GM19328 (cell line): ENCODE data around the gene MUSK.
"Not testable (repeated sequence)": the region's sequence is repeated elsewhere in the genome, so short reads cannot be mapped to it uniquely, and the experiment has no call there.

ENCODE experiments used
- ATAC-seq: cut with Tn5 transposase; IDR thresholded peaks from one replicate; pipeline ENCODE4 v1.9.1; 2021; ENCODE audit warnings: mild to moderate bottlenecking, moderate library complexity; ENCODE audit not compliant: unreplicated experiment

Gene MUSK

DNA sequence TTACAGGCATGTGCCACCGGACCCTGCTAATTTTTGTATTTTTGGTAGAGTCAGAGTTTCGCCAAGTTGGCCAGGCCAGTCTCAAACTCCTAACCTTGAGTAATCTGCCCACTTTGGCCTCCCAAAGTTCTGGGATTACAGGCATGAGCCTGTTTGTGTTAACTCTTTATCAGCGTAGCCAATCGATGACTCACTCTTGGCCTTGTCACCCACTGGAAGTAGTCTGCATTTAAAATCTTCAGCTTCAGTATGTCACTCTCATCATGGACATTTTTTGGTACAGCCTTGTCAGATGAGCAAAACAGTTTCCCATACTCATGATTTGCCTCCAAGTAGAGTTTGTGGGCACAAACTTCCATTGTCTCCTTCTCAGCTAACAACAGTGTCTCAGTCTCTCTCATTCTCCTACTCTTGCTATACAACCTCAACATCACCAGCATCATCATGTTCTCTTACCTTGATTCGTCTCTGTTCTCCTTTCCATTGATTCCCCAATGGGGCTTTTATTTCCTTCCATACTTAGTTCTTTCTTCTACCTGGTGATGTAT, 22.5 kb downstream of the MUSK start:
- no peak for ATAC-seq

DNA sequence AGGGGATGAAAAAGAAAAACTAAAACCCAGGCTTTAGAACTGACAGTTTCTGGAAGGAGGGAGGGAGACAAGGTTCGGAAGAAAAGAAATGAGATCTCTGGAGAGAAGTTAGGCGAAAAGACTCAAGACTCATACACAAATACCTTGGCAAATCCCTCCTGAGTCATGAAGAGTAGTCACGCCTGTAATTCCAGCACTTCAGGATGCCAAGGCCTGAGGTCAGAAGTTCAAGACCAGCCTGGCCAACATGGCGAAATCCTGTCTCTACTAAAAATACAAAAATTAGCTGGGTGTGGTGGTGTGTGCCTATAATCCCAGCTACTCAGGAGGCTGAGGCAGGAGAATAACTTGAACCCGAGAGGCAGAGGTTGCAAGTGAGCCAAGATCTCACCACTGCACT, 27.3 kb downstream of the MUSK start:
- ATAC-seq, result not testable (repeated sequence)

DNA sequence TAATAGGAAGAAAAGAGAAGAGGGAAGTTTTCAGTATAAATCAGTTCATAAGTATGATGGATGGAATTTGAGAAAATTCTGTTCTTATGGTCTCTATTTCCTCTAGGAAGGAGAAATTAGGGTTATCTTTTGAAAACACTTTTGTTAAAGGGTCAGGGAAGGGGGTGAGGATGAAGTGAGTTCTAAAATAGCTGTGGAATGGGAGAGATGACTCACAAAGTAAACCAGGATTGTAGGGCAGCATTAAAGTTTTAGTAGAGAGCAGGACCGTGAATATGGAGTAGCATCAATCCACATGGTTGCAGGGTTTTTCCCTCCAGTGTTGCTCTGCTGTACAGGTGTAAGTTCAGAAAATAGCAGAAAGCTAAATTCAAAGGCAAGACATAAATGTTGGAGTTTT, 32.4 kb downstream of the MUSK start:
- no peak for ATAC-seq

DNA sequence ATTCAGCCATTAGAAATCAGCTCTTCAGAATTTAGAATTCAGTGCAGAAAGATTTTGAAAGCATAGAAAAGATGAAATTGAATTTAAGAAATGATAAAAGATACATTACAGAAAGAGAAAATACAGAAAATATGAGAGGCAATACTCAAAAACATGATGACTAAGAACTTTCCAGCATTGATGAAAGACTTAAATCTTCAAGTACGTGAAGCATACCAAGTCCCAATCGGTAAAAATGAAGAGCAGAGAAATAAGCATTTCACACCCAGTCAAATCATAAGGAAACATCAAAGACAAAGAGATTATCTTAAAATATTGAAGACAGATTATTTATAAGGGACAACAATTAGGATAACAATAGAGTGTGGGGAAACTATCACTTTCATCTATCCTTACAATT, 35.1 kb downstream of the MUSK start:
- ATAC-seq, result no peak

DNA sequence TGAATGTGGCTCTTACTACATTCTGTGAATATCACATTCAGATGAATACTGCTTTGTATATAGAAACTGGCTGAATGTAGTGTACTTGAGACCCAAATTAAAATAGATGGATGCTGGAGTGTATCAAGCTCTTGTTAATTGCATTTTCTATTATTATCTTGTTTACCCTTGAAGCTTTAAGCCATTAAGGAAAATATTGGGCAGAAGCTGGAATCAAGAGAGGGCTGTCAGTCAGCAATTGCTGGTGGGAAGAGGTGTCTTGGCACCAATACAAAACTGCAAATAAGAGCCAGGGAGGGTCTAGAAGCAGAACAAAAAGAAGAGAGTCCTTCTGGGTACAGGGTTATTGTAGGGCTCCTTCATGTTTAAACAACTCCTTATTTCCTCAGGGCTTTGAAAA, 38.8 kb downstream of the MUSK start:
- ATAC-seq, result no peak

DNA sequence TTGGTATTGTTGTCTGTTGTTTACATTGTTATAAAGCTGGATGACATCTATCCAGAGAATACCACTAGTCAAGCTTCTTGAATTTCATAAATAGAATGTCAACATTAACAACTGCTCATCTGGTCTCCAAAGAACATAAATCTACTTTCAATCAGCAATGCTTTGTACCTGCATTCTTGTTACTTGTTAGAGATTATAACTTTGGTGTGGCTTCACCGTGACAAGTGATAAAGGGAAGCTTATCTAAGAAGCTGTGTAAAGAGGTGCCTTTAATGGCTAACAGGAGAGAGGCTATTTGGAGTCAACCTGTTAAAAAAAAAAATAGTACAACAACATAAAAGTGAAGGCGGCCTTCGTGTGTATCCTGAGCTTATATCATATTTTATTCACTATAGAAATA, 41.8 kb downstream of the MUSK start:
- no peak for ATAC-seq

DNA sequence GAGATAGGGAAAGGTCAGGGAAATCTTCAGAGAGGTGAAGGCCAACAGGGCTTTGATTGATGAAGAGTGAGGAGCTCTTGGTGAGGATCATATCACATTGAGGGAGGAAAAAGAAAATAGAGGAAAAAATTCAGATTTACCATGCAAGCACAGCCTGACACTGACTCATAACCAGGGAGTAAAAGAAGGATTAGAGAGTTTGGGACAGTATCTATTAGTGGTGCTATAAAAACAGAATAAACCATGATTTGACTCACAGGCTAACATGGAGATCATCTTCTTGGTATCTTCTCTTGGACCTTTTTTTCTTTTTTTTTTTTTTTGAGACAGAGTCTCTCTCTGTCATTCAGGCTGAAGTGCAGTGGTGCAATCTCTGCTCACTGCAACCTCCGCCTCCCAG, 44.4 kb downstream of the MUSK start:
- no peak for ATAC-seq

DNA sequence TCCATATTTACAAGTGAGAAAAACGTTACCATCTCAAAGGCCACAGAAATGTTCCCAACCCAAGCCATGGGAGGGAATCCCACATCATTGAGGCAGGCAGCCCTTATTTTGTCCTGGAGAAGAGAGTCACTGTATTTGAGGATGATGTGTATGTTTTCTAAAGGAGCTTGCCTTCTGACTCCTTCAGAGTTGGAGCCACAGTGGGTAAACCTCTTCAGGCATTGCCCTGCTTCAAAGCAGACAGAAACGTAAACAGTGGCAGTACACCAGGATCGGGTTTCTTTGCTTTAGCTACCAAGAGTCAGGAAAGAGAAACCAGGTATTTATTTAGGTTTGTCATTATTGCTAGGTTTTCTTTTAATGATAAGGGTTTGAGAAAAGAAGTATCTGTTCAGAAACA, 45.7 kb downstream of the MUSK start:
- no peak for ATAC-seq

DNA sequence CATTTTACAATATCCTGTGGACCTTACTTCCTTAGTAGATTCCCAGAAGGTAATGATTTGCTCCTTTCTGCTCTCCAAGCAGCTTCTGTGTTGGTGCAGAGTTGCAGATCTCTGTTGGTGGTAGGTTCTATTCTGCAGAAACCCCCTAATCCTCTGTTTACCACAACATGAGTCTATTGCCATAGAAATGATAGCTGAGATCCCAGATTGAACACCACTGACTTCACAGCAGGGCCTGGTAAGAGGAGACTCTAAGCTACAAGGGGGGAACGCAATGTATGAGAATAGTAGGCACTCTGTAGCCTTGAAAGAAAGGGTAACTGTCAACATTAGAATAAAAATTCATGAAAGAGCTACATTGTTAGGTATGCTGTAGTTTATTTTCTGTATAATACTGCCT, 59.5 kb downstream of the MUSK start:
- no peak for ATAC-seq

DNA sequence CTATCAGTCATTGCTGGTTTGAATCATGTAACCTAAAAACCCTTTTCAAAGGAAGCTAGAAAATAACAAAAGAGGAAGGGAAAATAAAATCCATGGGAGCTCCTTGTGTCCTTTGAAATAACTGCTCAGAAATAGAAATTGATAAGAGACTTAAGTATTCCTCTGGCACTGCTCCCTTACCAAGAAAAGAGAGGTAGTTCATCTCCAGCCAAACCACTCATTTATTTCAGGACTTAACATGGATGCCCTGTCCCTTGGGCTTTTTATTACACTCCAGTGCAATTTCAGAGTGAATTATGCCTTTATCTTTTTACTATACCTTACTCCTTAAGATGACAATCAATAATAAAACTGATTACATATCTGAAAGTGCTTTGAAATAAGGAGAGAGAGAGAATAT, 61.0 kb downstream of the MUSK start:
- no peak for ATAC-seq

DNA sequence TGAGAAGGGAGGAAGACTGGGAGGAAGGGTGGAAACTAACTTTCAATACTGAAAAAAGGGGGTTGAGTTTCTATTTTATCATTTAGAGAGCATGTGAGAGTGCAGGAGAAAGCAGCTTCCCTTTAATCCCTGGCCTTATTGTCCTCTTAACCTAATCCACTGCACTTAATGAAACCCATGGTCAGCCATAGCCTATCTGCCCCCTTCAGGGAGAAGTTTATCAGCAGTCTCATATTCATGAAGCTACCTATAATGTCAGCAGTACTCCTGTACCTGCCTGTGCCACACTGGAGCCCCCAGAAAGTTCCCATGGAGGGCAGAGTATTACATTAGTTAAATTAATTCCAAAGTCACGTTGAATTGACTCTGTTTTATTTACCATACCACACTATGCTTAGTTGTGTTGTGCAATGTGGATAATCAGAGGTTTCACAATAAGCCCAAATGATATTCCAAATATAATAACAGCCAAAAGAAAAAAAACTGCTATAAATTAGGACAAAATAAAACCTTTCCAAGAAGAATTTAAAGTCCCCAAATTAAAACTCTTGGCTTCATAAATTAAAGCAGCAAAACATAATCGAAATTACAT, 62.9 kb downstream of the MUSK start:
- no peak for ATAC-seq

DNA sequence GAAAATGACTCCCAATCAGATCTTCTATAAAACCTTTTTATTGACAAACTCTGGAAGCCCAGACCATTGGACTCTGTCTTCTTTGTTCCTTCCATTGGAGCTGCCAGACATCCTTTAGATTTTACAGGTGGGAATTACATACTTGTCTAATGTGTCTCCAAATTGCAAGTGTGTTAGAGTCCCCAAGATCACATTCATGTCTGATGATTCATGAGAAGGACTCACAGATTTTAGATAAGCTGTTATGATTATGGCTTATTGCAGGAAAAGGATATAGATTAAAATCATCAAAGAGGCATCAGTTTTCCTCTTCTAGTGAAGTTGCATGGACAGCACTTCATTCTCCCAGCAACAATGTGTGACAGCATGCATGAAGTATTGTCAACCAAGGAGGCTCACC, 70.4 kb downstream of the MUSK start:
- ATAC-seq, result no peak

DNA sequence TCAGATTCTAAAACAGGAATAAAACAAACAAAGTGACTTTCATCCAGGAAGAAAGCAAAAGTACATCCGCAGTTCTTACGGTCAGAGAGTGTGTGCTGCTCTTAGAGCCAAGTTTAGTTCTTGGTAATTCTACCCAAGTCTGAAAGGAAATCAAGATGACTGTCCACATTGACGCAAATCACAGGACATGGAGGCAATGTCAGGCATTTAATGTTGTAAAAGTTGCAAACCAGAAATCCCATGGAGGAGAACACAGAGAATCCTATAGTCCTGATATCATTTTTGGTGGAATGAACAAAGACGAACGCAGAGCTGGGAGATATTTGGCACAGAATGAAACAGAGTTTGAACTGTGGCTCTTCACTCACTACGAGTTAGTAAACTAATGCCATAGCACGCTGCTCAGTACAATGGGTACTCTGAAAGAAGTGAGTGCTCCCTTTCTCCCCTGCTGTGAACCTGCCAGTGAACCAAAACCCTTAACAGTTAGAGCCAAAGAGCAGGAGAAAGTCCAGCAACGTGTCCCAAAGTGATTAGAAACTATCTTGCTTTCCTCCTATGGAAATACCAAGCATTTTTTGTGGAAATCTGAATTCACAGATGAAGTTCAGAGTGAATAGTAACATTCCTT, 74.3 kb downstream of the MUSK start:
- no peak for ATAC-seq

DNA sequence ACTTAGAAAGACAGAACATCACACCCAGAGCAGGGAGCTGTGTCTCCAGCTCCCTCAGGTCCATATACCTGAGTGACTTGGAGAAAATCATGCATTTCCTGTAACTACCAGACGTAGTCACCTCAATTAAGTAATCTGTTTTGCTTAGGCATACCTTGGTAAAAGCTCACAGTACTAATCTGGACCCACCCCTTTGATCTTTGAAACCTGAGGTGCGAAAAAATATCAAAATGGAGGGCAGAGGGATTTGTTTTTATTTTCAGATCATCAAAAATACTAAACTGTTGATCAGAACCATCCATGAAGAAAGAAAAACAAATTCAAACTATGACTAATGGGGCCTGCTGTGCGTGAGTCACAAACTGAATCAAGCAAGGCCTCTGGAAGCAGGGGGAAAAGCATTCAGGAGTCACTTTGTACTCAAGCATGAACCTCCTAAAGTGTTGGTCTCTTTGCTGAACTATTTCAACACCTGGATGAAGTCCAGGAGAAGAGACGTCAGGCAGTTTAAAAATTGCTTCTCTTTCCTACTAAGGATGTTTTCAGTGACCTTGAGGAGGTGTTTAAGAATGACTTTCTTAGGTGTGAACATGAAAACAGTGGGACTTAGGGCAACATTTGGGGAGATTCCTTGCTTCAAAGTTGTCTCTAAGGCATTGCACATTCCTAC, 76.3 kb downstream of the MUSK start:
- ATAC-seq, result no peak

DNA sequence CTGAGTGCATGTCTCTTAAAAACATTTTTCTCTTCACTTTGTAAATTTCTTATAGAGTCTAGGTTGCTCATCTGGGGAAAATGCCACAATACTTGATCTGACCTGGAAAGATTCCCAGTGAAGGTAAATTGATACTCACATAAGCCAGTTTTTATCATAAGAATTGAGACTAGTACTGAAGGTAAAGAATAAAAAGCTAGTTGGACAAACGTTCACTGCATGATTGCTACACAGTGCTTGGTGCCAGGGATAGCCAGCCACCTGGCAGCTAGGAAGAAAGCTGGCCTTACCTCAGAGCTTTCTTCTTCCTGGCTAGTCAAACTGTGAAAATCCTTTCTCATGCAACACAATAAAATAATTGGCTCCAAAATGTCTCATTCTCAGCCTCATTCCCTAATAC, 77.1 kb downstream of the MUSK start:
- no peak for ATAC-seq

DNA sequence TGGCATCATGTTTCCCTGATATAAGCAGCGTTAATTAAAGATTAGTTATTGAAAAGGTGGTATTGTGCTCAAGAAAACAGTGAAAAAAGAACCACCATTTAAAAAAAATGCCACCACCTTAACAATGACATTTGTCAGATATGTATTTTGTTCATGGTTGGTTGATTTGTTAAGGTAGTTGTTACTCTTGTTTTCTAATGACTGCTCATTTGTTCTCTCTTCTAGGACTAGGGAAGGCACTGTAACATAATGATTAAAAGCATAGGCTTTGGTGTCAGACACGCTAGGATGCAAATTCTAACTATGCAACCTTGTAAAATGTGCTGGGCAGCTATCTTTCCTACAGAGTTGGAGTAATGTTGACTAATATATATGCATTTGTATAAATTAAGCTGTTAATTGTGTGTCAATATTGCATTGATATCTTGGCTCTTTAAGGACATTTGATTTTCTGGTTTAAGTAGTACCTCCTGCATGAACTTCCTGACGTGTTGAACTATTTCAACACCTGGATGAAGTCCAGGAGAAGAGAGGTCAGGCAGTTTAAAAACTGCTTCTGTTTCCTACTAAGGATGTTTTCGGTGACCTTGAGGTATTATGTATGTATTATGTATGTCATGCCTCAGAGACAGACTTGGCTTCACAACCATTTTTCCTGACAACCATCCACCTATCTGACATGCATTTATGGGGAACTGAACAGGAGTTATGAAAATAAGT, 77.8 kb downstream of the MUSK start:
- no peak for ATAC-seq

DNA sequence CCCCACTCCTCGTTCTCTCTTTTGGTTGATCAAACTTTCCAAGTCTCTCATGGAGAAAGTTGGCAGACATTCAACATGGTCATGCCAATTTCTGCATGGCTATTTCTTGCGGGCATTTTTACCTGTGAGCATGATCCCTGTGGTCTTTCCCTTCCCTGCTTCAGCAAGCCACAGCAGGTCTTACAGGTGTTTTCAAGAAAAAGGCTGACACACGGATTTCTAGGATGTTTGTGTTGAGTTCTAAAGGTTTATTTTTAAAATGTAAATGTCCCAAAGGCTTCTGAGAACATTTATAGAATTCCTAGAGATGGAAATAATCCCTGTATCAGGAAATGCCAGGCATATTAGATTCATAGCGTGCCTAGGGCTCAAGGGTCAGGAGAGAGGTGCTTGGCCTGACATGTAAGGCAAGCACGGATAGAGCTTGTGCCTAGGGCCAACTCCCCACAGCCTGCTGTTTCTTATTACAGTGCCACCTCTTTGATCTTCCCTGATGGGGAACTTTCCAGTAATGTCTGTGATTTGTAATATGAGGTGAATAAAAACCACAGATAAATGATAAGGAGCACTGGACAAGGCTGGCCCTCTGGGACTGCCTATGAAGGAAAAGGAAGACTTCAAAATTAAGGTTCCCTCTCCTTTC, 79.8 kb downstream of the MUSK start:
- no peak for ATAC-seq

DNA sequence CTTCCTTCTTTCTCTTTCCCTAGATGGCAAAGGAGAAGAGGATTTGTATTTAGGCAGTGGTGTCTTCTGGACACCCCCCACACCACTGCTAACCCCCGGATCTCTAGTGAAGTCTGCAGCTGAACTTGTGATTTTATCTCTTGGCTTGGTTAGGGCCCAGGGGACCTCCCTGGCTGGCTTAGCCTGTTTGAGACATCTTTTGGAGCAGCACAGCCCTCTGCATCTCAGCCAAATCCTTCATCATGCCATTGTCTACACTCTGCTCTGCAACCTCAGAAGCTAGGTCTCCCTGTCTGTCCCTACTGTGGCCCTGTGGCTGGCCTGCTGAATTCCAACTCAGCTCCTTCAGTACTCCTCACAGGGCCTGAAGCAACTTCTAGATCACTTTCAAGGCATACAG, 81.7 kb downstream of the MUSK start:
- no peak for ATAC-seq

DNA sequence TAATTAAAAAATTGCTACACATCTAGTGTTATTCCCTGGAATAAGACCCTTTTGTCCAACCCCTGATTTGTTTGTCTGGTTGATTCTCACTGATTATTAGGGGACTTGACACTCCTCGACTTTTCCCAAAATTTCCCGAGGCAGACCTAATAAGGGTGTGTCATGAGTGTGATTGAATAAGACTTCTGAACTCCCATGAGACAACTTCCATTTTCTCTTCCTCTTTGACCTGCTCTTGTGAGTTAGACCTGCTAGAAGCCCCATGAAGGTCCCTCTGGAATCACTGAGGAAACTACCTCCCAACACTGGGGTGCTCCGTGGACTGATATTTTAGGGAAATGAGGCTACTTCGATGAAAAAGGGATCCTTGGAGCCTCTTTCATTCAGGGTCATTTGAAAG, 83.4 kb downstream of the MUSK start:
- no peak for ATAC-seq

DNA sequence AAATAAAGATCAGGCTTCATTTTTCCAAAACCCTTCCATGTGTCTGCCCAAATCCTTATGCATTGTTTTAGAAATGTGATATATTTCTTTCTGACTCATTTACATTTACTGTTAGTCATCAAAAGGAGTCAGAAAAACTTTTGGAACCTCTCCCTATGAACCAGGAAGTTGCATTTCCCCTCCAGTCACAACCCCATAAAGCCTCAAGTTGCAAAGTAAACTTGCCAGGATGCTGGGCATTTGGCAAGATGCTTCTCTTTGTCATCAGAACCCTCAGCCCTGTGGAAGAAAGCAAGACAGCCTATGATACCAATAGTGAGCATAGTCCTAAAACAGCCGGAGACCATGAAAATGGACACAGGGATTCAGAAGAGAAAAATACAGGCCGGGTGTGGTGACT, 84.2 kb downstream of the MUSK start:
- no peak for ATAC-seq

DNA sequence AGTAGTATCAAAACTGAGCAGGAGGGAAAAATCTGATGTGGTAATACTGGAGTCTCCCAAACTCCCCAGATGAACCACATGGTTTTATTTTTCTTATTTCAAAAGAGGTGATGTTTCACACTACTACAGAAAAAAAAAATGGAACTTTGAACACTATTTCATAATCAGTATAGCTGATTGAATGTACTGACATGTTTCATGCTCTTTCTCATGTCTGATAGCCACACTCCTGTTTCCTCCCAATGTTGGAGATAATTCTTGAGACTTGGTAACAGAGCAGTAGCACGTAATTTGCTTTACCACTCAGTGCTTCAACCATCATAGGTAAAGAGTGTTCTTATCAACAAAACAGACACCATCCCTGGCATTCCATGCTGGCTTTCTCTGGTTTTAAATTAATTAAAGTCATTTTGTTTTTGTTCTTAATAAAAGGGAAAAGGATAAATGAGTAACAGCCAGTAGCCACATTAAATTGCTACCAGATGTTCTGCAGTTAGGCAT, 85.2 kb downstream of the MUSK start:
- no peak for ATAC-seq
